ENCODE results near the gene ZFAND2A.
"Not testable (repeated sequence)": the region's sequence is repeated elsewhere in the genome, so short reads cannot be mapped to it uniquely, and the experiment has no call there.

Gene ZFAND2A

DNA sequence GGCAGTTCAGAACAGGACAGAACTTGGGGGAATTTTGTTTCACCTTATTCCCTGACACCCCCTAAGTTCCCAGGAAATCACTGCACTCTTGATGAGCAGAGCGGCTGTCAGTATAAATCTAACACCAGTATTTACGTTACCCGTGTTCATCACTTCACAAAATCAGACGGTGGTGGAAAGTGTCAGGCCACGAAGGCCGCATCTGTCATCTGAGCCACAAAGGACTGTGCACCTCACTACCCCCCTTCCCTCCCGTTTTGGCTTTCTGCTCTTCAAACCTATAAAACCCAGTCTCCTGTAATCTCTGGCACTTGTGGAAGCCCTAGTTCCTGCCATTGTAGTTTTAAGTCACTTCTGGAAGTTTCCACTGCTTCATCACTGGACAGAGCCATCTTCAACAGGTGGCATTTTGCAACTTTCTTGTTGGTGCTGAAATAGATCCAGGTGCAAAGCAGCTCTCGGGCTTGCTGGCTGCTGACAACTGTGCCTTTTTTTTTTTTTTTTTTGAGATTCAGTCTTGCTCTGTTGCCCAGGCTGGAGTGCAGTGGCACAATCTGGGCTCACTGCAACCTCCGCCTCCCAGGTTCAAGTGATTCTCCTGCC lies 9.5 kb downstream of the ZFAND2A start:
- no peak for DNase-seq

DNA sequence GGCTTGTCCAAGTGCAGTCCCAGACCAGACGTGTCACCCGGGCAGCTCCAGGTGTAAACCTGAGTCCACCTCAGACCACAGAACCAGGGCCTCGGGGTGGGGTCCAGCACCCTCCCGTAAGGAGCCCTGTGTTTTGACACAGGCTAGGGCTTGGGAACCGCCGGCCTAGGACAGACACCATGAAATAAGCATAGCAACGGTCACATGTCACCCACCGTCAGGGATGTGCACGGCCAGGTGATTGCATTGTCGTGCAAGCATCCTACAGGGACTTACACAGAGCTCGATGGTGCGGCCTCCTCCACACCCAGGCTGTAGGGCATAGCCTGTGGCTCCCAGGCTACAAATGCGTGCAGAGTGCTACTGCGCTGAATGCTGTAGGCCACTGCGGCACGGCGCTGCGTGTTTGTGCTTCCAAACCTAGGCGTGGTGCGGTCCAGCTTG lies 10.6 kb downstream of the ZFAND2A start:
- DNase-seq: no peak

DNA sequence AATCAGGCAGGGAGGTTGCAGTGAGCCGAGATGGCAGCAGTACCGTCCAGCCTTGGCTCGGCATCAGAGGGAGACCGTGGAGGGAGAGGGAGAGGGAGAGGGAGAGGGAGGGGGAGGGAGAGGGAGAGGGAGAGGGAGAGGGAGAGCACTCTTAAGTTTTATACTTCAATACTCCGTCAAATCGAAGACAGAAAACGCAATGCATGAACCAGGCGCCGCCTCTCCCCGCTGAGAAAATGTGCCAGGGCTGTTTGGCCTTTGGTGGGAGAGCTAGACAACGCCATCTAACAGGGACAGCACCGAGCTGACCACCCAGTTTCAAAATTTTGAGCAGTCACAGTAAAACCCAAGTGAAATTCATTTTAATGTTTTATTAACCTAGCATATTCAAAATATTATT lies 12.1 kb downstream of the ZFAND2A start:
- DNase-seq: not testable (repeated sequence)

DNA sequence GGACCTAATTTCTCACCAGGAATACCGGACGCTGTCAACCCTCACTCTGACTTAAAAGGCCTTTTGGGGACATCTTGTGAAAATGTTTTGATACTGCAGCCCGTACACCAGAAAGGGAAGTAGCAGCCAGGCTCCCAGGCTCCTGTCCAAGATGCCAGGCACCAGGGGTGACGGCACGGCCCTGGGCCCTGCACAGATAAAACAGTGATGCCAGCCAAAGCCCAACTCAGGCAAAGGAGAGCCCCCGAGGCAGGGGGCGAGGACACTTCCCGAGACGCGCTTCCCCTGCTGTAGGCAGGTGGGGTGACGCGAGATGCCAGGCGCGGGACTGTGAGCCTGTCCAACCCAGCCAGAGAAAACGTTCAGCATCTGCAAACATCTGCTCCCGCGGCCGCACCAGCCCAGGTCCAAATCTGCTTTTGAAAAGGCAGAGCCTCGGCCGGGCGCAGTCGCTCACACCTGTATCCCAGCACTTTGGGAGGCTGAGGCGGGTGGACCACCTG lies 15.7 kb downstream of the ZFAND2A start:
- peak; percentile 80 for DNase-seq

DNA sequence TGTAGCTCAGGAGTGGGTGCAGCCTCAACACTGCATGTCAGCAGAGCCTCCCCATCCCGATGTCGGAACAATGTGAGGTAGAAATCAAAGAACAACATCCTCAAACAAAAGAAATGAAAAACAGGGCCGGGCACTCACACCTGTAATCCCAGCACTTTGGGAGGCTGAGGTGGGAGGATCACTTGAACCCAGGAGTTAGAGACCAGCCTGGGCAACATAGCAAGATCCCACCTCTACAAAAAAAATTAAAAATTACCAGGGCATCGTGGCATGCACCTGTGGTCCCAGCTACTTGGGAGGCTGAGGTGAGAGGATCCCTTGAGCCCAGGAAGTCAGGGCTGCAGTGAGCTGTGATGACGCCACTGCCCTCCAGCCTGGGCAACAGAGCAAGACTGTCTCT lies 17.0 kb downstream of the ZFAND2A start:
- DNase-seq: not testable (repeated sequence)

DNA sequence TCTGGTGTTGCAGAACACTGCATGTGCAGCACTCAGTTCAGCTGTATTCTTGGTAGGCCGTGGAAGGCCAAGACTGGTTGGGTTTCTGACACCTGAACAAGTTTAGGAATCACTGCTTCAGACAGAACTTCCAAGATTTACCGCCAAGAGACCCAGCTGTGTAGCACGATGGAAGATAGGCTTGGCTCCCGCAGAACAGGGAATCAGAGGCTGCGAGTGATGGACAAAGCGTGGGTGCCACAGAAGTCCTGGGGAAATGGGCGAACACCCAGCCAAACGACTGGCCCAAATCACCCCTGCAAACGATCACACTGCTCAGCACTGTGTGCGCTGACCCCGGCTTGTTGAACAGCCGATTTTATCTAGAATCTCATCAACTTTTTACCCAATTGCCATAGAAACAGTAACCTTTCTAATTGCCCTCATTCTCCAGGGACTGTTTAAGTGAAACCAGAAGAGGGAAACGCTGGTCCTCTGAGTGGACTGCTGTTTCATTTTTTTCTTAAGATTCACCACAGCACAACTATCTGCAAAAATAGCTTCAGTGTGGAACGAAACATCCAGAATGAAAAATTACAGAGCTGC lies 17.9 kb downstream of the ZFAND2A start:
- no peak for DNase-seq

DNA sequence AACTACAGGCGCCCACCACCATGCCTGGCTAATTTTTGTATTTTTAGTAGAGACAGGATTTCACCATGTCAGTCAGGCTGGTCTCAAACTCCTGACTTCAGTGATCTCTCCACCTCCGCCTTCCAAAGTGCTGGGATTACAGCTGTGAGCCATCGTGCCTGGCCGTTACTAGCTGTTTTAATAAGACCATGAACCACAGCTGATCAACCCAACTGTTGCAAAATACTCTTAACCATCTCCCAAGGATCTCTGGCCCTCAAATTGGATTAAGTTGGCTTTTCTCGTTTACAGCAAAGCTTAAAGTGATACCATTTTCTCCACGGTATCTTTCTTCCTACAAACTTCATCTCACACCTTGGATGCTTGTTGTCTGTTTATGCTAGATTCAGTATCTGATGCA lies 18.3 kb downstream of the ZFAND2A start:
- no peak for DNase-seq

DNA sequence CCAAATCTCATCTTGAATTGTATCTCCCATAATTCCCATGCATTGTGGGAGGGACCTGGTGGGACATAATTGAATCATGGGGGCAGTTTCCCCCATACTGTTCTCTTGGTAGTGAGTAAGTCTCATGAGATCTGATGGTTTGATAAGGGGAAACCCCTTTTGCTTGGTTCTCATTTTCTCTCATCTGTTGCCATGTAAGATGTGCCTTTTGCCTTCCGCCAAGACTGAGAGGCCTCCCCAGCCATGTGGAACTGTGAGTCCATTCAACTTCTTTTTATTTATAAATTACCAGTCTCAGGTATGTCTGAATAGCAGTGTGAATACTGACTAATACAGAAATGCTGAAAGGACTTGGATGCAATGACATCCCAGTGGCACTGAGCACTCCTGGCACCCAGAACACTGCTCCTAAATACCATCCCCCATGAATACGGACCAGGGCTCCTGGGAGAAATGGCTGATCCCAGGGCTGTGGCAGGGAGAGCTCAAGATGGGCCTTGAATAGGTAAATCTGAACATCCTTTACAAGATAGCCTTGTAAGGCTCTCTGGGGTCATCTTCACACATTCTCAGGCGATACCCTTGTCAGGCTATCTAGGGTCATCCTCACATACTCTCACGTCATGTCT lies 19.4 kb downstream of the ZFAND2A start:
- DNase-seq: no peak

DNA sequence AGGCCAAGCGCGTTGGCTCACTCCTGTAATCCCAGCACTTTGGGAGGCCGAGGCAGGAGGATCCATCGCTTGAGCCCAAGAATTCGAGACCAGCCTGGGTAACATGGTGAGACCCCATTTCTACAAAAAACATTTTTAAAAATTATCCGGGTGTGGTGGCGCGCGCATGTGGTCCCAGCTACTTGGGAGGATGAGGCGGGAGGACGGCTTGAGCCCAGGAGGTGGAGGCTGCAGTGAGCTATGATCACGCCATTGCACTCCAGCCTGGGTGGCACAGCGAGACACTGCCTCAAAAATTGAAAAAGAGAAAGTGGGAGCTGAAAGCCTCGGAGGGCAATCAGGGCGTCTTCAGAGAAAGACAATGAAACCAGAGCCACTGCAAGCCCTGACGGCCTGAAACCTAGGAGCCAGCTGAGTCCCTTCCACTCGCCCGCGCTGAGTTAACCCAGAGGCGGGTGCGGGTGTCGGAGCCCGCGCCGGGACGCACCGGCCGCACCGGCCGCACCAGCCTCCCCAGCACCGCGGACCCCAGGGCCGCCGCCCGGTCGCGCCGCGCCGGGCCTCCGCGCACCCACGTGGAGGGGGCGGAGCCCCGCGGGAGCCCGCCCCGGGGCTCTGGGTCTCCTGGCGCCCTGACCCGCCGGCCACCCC lies 22.4 kb downstream of the ZFAND2A start:
- no peak for DNase-seq

DNA sequence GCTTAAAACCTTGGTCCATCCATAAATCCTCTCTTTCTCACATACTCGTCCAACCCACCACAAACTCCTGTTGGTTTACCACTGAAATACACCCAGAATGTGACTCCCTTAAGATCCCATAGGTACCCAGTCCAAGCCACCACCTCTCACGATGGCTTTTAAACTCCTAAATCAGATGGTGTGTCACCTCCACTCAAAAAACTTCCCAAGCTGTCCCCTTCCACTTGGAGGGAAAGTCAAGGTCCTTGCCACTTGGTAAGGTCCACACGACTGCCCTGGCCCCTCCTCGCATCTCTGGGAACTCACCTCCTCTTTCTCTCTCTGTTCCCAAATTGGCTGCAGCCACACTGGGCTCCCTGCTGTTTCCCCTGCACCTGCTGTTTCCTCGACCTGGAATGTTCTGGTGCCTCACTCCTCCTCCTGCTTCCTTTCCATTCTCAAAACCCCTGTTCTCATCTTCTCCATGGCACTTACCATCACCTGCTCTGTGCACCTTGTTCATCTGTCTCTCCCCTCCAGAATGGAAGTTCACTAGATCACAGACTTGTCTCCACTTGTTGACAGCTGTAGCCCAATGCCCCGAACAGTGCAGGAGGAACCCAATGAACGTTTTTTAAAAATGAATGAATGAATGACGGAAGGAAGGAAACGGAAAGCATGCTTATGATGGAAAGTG lies 23.0 kb downstream of the ZFAND2A start:
- DNase-seq: peak; percentile 58

DNA sequence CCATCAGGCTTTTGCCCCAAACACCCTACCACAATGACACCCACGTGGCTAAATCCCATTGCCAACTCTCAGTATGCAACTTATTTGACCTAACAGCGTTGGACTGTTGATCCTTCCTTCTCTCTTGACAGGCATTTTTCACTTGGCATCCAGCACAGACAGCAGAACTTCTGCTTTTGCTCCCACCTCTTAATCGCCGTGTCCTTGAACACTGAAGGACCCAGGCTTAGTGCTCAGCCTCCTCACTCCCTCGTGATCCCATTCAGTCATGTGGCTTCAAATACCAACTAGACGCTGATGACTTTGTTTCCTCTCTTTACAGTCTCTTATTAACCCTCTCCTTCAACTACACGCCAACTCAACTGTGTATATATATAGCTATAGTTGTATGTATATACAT lies 25.0 kb downstream of the ZFAND2A start:
- DNase-seq: no peak

DNA sequence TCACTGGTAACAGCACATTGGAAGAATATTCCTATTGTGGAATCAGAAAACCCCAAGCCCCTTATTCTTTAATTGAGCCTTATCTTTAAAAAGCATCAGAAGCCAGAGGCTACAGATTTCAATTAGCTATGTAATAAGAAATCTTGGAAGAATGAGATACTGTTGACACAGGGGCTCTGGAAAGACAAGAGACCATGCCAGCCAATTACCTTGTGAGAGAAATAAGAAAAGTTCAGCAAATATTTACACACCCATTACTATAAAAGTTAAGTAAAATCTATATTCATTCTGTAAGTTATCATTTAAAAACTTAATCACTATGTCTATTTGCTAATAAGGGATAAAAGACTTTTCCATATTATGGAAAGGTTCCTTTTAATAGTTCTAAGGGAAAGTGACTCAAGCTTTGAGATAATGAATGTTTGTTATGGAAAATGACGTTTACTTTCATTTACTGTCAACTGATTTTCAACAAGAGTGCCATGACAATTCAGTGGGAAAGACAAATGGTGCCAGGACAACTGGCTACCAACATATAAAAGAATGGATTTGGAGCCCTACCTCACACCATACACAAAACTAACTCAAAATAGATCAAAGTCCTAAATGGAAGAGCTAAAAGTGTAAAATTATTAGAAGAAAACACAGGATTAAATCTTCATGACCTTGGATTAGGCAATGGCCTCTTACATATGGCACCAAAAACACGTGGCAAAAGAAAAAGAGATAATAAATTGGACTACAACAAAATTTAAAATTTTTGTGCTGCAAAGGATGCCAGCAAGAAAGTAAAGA lies 28.3 kb downstream of the ZFAND2A start:
- DNase-seq: no peak

DNA sequence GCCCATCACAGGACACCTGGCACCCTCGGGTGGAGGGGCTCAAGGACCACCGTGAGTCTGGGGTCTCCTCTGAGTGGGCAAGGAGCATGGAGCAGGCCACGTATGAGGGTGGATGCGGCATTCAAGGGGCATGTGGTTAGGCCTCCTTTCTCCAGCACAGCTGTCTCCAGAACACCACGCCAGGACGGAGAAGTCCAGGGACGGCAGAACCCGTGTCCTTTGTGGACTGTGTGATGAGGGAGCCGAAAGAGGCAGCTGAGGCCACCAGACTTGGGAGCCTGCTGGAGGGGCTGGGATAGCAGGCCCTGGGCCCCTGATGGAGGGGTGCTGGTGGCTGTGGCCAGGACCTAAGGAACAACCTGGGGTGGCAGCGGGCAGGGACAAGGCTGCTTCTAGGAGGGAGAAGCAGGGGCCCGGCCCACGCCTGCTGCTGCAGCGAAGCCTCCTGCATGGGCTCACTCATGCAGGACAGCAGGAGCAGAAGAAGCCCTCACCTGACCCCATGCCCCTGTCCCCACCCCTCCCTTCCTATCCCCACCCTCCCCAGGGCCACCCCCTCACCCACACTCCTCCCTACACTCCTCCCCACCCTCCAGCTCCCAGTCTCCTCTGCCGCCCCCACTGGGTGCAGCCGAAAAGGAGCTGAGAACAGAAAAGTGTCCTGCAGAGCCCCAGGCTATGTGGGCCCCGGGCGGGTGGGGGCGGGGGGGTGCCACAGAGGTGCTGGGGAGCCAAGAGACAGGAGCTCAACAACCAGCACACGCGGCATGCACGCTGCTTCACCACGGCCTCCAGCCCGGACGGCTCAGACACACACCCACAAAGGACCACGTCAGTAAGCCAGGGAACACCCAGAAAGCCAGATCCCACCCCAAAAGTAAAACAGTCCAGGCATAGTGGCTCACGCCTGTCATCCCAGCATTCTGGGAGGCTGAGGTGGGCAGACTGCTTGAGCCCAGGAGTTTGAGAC lies 29.7 kb downstream of the ZFAND2A start:
- no peak for DNase-seq

DNA sequence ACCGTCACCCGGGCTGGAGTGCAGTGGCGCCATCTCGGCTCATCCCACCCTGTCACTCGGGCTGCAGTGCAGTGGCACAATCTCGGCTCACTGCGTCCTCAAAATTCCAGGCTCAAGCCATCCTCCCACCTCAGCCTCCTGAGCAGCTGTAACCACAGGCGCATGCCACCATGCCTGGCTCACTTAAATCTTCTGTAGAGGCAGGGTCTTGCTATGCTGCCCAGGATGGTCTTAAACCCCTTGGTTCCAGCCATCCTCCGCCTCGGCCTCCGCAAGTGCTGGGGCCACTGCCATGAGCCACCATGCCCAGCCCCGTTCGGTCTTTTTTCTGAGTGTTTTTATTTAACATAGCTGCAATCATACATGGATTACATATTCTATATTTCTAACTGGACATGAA lies 30.6 kb downstream of the ZFAND2A start:
- no peak for DNase-seq

DNA sequence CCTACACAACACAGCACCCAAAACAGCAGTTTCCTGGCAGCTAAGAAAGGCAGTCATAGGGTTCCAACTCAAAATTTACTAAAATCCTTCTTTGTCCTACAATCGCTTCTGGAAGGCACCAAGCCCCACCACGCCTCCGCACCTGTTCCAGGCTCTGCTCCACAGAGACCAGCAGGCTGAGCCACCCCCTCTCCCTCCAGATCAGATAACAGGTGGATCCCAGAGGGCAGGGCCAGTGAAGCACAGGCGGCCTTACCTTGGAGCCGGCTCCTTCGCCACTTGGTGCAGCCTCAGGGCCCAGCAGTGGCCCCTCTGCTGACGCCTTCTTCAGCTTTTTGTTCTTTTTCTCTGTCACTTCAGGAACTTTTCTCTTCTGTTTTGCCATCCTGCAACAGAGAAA lies 33.0 kb downstream of the ZFAND2A start:
- DNase-seq: no peak

DNA sequence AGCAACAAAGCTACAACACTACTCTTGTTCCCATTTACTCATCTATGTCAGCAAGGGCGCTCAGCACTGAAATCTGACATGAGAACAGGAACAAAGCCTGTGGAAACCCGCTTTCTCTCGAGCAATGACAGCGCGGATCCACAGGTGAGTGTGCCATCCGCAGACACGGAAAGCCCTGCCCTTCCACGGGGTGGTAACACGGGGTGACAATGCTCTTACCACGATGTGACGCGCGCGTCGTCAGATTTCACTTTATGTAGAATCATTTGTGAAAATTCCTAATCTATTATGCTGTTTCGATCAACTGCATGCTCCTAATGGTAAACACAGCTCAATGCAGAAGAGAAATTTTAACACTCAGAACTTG lies 34.4 kb downstream of the ZFAND2A start:
- no peak for DNase-seq

DNA sequence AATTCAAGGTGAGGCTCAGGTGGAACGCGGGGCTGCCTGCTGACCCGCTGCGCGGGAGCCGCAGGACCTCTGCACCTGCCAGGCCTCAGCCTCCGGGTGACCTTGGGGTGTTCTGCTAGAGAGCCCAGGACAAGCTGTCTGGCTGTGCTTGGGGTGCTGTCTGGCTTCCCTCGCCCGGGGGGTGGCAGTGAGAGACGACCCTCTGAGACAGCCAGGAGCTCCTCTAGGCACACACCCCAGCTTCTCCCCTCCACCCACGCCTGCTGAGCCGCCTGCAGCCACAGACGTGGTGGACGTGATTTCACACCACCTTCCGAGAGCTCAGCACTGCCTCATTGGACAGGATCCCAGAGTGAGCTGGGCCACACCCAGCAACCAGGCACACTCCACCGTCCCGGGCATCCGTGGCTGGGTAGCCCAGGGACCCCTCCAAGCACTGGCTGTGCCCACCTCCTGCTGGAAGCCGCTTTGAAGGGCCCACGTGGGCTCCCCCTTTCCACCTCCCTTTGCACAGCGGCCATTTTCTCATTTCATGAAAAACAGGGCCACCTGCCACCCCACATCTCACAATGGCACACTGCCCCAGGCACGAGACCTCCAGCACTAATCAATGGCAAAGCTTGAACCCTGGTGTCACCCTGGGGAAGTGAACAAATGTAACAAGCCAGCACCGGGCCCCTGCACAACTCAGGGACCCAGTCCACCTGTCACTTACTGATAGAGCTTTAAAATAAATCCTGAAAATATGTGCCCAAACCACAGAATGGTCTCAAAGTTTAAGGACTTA lies 35.0 kb downstream of the ZFAND2A start:
- DNase-seq: no peak

DNA sequence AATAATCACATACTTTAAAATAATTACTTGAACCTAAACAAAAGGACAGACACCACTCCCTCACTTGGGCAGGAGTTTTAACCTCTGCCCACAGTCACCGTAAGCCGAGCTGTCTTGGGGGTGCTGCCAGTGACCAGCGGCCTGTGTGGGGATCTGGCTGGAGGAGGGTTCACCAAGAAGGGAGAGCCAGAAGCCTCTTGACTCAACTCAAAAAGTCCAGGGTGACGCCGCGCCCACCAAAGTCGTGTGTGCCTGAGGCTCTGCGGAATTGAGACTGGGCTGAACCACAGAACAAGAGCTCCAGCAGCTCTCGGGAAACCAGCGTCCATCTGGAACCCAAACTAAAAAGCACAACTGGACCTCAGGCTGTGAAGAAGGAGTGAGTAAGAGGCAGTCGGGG lies 35.8 kb downstream of the ZFAND2A start:
- no peak for DNase-seq

DNA sequence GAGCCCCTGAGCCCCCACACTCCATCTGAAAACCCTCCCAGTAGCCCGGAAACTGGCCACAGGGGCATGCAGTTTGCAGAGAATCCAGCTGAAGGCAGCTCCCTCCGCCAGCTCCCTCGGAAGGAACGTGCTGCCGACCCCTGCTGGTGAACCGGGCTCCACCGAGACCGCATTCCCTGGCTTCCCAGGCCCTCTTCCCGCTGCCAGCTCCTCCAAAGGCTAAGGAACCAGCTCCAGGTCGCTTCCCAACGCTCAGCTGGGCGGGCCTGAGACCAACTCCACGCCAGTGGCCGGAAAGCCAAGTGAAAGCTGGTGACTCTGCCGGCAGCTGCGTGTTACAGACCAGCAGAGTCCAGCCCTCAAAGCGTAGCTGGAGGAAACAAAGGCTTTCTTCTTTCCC lies 36.3 kb downstream of the ZFAND2A start:
- no peak for DNase-seq

DNA sequence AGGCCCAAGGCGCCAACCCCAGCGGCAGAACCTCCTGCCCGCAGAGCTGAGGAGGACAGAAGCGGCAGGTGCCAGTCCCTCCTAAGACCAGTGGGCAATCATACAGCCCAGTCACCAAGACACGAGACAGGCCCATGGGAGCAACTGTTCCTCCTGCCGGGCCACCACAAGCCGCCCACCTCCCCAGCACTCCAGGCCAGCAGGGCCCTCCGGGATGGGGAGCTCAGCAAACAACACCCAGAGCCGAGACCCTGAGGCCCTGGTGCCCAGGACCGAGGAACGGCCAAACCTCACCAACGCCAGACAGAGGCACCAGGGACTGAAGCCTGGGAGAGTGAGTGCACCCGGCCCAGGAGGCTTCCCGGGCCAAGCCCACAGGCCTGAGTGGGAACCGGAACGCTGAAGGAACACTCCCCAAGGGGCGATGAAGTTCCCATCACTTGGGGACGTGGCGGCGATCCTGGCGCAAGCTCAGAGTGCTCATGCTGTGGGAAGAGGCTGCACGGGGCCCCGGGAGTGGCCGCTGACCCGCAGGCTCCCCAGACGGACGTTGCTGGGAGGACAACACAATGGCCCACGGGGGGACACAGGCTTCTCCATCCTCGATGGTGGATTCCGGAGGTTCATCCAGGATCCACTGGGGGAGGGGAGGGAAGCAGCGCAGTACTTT lies 37.0 kb downstream of the ZFAND2A start:
- no peak for DNase-seq

Measured in hematopoietic multipotent progenitor cell treated with erythropoietin and hydrocortisone succinate and interleukin-3 and kit ligand, for 4 days (in vitro differentiated cells).